Lower lobe of right lung (tissue), 2 donors: Measurements from ENCODE around the gene PSG1. TPM values are rescaled to one million over a fixed set of nuclear protein-coding genes. Genes with fewer than 3 reads are reported as not detected.
"Not testable (repeated sequence)": the region's sequence is repeated elsewhere in the genome, so short reads cannot be mapped to it uniquely, and the experiment has no call there.

ENCODE experiments used
- ATAC-seq, 2 donors: fragments of 200-7000 bp; cut with Tn5 transposase; one replicate each; pipeline ENCODE4 v1.9.1; 2020 to 2022; ENCODE audit warnings: mild to moderate bottlenecking in 2 of 2, moderate library complexity in 2 of 2
- DNase-seq: peaks from one replicate; pipeline ENCODE4 v3.0.0-alpha.2; 2020
- H3K27ac ChIP-seq: fragments of 200-600 bp; one replicate; pipeline ENCODE4 v1.8.0; 2022
- H3K27me3 ChIP-seq: fragments of 200-600 bp; one replicate; pipeline ENCODE4 v1.8.0; 2022; ENCODE audit warnings: low read depth
- H3K36me3 ChIP-seq: fragments of 200-600 bp; one replicate; pipeline ENCODE4 v1.8.0; 2022; ENCODE audit warnings: mild to moderate bottlenecking
- H3K4me1 ChIP-seq: fragments of 200-600 bp; one replicate; pipeline ENCODE4 v1.8.0; 2022
- H3K4me3 ChIP-seq: fragments of 200-600 bp; one replicate; pipeline ENCODE4 v1.8.0; 2022; ENCODE audit warnings: mild to moderate bottlenecking
- H3K9me3 ChIP-seq: fragments of 200-600 bp; one replicate; pipeline ENCODE4 v1.8.0; 2022
- CTCF ChIP-seq: fragments of 200-600 bp; IDR thresholded peaks from one replicate; pipeline ENCODE4 v1.8.0; 2022; ENCODE audit warnings: antibody characterized with exemption, mild to moderate bottlenecking
- intact Hi-C: fragments of 100-400 bp; cut with DNase I; formaldehyde crosslinking; loops from one replicate; pipeline ENCODE4 v1.11.0; 2022
- total RNA-seq: library from RNA; stranded (reverse); fragmentation: NEBNext Ultra II Directional; extraction: Animal tissue kit (Norgen Biotek cat#: 25700); gene quantifications from one replicate; pipeline ENCODE4 v1.2.1, GENCODE V29; 2021
- donor health status: DM: no; HTN: yes; CAD: no; lungs with severe emphysema.

The PSG1 gene
- total RNA-seq, 1 donor from 2014 or later: not detected

- TF ChIP-seq CTCF: peak; percentile 28
- DNase-seq, H3K36me3 ChIP-seq, H3K27ac ChIP-seq, H3K4me1 ChIP-seq, H3K4me3 ChIP-seq, intact Hi-C loops, H3K9me3 ChIP-seq, ATAC-seq: not testable (repeated sequence)
- peaks cover 11% of the 10 kb centered on the region for H3K27me3 ChIP-seq
These were observed 1.8 kb upstream of the PSG1 start for GRCh38 chr19:42881279-42881678.

- DNase-seq, ATAC-seq, H3K4me3 ChIP-seq, H3K36me3 ChIP-seq, H3K4me1 ChIP-seq, intact Hi-C loops, H3K9me3 ChIP-seq, H3K27ac ChIP-seq: not testable (repeated sequence)
- peaks cover 11% of the 10 kb centered on the region for H3K27me3 ChIP-seq
These were observed 1.1 kb upstream of the PSG1 start for GRCh38 chr19:42880621-42881020.

- H3K36me3 ChIP-seq, H3K27ac ChIP-seq, ATAC-seq, DNase-seq, intact Hi-C loops, H3K4me3 ChIP-seq, H3K27me3 ChIP-seq, H3K4me1 ChIP-seq, H3K9me3 ChIP-seq: not testable (repeated sequence)
These were observed 2.9 kb downstream of the PSG1 start for GRCh38 chr19:42876596-42876995.

- H3K27ac ChIP-seq, H3K36me3 ChIP-seq, intact Hi-C loops, H3K4me3 ChIP-seq, H3K27me3 ChIP-seq, H3K4me1 ChIP-seq, DNase-seq, ATAC-seq, H3K9me3 ChIP-seq: not testable (repeated sequence)
These were observed 3.6 kb downstream of the PSG1 start for GRCh38 chr19:42875881-42876280.

- H3K36me3 ChIP-seq, H3K27me3 ChIP-seq, H3K27ac ChIP-seq, intact Hi-C loops, H3K4me3 ChIP-seq, DNase-seq, H3K4me1 ChIP-seq, ATAC-seq, H3K9me3 ChIP-seq: not testable (repeated sequence)
These were observed 4.4 kb downstream of the PSG1 start for GRCh38 chr19:42874901-42875813.

GRCh38 chr19:42874136-42874535 lies 5.4 kb downstream of the PSG1 start:
- H3K36me3 ChIP-seq, ATAC-seq, intact Hi-C loops, H3K27ac ChIP-seq, H3K4me1 ChIP-seq, H3K9me3 ChIP-seq, DNase-seq, H3K4me3 ChIP-seq, H3K27me3 ChIP-seq: not testable (repeated sequence)

- no peaks in the 10 kb centered on the region for H3K9me3 ChIP-seq
- H3K36me3 ChIP-seq: no peaks in the 10 kb centered on the region
- no peak for DNase-seq
- H3K27me3 ChIP-seq: no peaks in the 10 kb centered on the region
- intact Hi-C loops: no loop called here
- no peak for TF ChIP-seq CTCF
- H3K27ac ChIP-seq: no peak overlapping the region
- no peaks in the 10 kb centered on the region for H3K4me1 ChIP-seq
- H3K4me3 ChIP-seq: no peak overlapping the region
- no peak for ATAC-seq
These were observed 6.9 kb downstream of the PSG1 start for GRCh38 chr19:42872608-42873007.

- no peaks in the 10 kb centered on the region for H3K9me3 ChIP-seq
- H3K27me3 ChIP-seq: no peaks in the 10 kb centered on the region
- no peak for DNase-seq
- no peak overlapping the region for H3K4me3 ChIP-seq
- intact Hi-C loops: no loop called here
- no peak for ATAC-seq
- no peak overlapping the region for H3K27ac ChIP-seq
- TF ChIP-seq CTCF: peak; percentile 6
- no peaks in the 10 kb centered on the region for H3K36me3 ChIP-seq
- no peaks in the 10 kb centered on the region for H3K4me1 ChIP-seq
These were observed 22.0 kb downstream of the PSG1 start for GRCh38 chr19:42857544-42857867.
